GM12892 (cell line): Measurements from ENCODE around the gene PRPF8.

Source experiments
- POLR2A ChIP-seq: IDR thresholded peaks from 2 replicates; pipeline ENCODE4 v1.6.1; 2011; ENCODE audit warnings: low read depth, low read length, control low read depth
- POLR2AphosphoS5 ChIP-seq: IDR thresholded peaks from 2 replicates; pipeline ENCODE4 v1.6.1; 2011; ENCODE audit warnings: low read depth, low read length, control low read depth
- TAF1 ChIP-seq: IDR thresholded peaks from 2 replicates; pipeline ENCODE4 v1.6.1; 2011; ENCODE audit warnings: low read depth, mild to moderate bottlenecking, control low read depth, low read length, borderline replicate concordance

DNA sequence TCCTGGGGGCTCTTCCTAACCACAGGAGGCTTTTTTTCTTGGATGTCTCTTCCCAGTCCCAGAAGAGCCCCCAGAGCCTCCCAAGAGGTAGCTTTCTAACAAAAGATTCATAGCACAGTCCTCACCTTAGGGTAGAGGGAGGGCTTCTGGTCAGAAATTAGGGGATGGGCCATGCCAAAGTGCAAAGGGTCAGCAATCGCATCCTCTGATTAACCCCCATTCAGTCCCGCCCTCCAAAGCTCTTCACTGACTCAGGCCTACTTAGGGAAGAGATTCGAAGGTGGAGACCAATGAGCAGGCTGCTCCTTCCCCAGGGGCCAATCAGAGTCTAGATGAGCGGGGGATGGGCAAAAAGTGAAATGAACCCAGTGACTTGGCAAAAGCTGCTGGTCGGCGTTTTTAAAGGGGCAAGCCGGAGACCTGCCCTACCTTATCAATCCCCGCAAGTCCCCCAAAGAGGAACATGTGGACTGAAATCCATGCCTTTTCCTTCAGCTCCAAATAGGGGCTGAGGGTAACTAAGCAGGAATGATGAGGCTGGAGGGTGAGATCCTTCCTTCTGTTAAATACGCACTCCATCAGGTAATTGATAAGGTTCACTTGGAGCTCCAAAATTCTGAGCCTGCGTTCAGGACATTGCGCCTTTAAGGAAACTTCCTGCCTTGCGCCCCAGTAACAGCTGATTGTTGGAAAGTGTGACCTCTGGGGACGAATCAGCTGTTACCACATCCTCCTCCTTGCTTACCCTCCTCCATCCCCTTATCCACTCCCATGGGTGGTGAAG lies 32.4 kb upstream of the PRPF8 start:
- TF ChIP-seq POLR2AphosphoS5 = peak; percentile 33; the same call in 1 of the 2 replicates
- TF ChIP-seq POLR2A = peak; percentile 48; the same call in 1 of the 2 replicates
- TF ChIP-seq TAF1 = peak; percentile 72; the same call in 1 of the 2 replicates
